Muscle of leg (tissue), 11 donors: Measurements from ENCODE around the gene PLEKHG2. TPM values are rescaled to one million over a fixed set of nuclear protein-coding genes. Genes with fewer than 3 reads are reported as not detected.

Experiments
- DNase-seq: peaks from one replicate; pipeline ENCODE4 v3.0.0; 2013
- H3K27ac ChIP-seq: one replicate; pipeline ENCODE4 v1.5.1; 2013; ENCODE audit warnings: mild to moderate bottlenecking, low read length, control low read depth
- H3K27me3 ChIP-seq: one replicate; pipeline ENCODE4 v1.6.1; 2013; ENCODE audit warnings: low read length; ENCODE audit not compliant: control insufficient read depth, insufficient read depth
- H3K36me3 ChIP-seq: one replicate; pipeline ENCODE4 v1.6.1; 2013; ENCODE audit warnings: low read length; ENCODE audit not compliant: control insufficient read depth, insufficient read depth
- H3K4me1 ChIP-seq: one replicate; pipeline ENCODE4 v1.6.1; 2013; ENCODE audit warnings: low read length; ENCODE audit not compliant: control insufficient read depth, insufficient read depth
- H3K4me3 ChIP-seq: one replicate; pipeline ENCODE4 v1.5.1; 2013; ENCODE audit warnings: low read length, control low read depth
- H3K9me3 ChIP-seq: replicated peaks from 2 replicates; pipeline ENCODE4 v1.6.1; 2013; ENCODE audit warnings: low read depth, low read length; ENCODE audit not compliant: control insufficient read depth
- WGBS: methylation state at CpG from one replicate; pipeline ENCODE4 v1.1.5; 2013; ENCODE audit warnings: missing lambda C conversion rate; ENCODE audit not compliant: insufficient coverage; 5-methylcytosine and 5-hydroxymethylcytosine counted together
- polyA plus RNA-seq, 8 donors: library from polyadenylated mRNA; unstranded; fragments of 120-200 nt; gene quantifications; one replicate each; pipeline versions ENCODE4 v1.2.1 to v1.2.3, GENCODE V29; 2013; ENCODE audit warnings: inconsistent platforms in 1 of 8, low replicate concordance in 1 of 8; ENCODE audit not compliant: insufficient read length in 8 of 8, insufficient read depth in 1 of 8
- total RNA-seq: library from RNA; stranded (reverse); fragments of 120-200 nt; gene quantifications from one replicate; pipeline ENCODE4 v1.2.4, GENCODE V29; 2013

PLEKHG2 gene
- total and polyA plus RNA-seq, 9 donors: 21.2 to 65.3 (median 50.0) TPM

GRCh38 chr19:39472746-39473442 lies 60.4 kb downstream of the PLEKHG2 start:
- Histone ChIP-seq H3K4me1 (no peaks in the 10 kb centered on the region), H3K4me3 (no peak overlapping the region), H3K27ac (no peak overlapping the region), H3K9me3 (no peaks in the 10 kb centered on the region), H3K36me3 (peaks cover 87% of the 10 kb centered on the region), H3K27me3 (no peaks in the 10 kb centered on the region)
- DNase-seq: no peak
- 87% methylated on average over 16 of the region's 32 CpGs for WGBS

GRCh38 chr19:39473443-39473960 lies 61.0 kb downstream of the PLEKHG2 start:
- no peak for DNase-seq
- 95% methylated on average over 3 of the region's 11 CpGs for WGBS
- Histone ChIP-seq H3K4me1 (no peaks in the 10 kb centered on the region), H3K36me3 (peaks cover 81% of the 10 kb centered on the region), H3K27me3 (no peaks in the 10 kb centered on the region), H3K4me3 (no peak overlapping the region), H3K9me3 (no peaks in the 10 kb centered on the region), H3K27ac (no peak overlapping the region)

GRCh38 chr19:39474139-39474620 lies 61.7 kb downstream of the PLEKHG2 start:
- Histone ChIP-seq H3K27me3 (no peaks in the 10 kb centered on the region), H3K9me3 (no peaks in the 10 kb centered on the region), H3K4me3 (no peak overlapping the region), H3K4me1 (no peaks in the 10 kb centered on the region), H3K27ac (no peak overlapping the region), H3K36me3 (peaks cover 74% of the 10 kb centered on the region)
- DNase-seq: peak; percentile 38
- WGBS: 76% methylated on average over 4 of the region's 9 CpGs

- no peak overlapping the region for H3K4me3 ChIP-seq
- peaks cover 8% of the 10 kb centered on the region for H3K4me1 ChIP-seq
- WGBS: 86% methylated on average over 2 of the region's 2 CpGs
- DNase-seq: no peak
- H3K36me3 ChIP-seq: peaks cover 59% of the 10 kb centered on the region
- no peaks in the 10 kb centered on the region for H3K27me3 ChIP-seq
- H3K27ac ChIP-seq: no peak overlapping the region
- H3K9me3 ChIP-seq: no peaks in the 10 kb centered on the region
These were observed 63.3 kb downstream of the PLEKHG2 start for GRCh38 chr19:39475748-39476147.

Other genes starting within 250 kb of the PLEKHG2 start
- gene NCCRP1, start 215.7 kb upstream of the PLEKHG2 start, total RNA-seq: 0.04 TPM
- under 1 TPM in 5 of 8 donors, not detected in 3; 0.12 to 0.35 (median 0.20) TPM for gene NCCRP1, start 215.7 kb upstream of the PLEKHG2 start, polyA plus RNA-seq
- gene SYCN, start 208.4 kb upstream of the PLEKHG2 start, total RNA-seq: not detected
- not detected for gene SYCN, start 208.4 kb upstream of the PLEKHG2 start, polyA plus RNA-seq
- gene IFNL3, start 167.7 kb upstream of the PLEKHG2 start, total RNA-seq: not detected
- not detected for gene IFNL3, start 167.7 kb upstream of the PLEKHG2 start, polyA plus RNA-seq
- 0.04 TPM for gene IFNL4, start 163.8 kb upstream of the PLEKHG2 start, total RNA-seq
- gene IFNL4, start 163.8 kb upstream of the PLEKHG2 start, polyA plus RNA-seq: under 1 TPM in 1 of 8 donors, not detected in 7; 0.16 TPM
- not detected for gene IFNL2, start 144.3 kb upstream of the PLEKHG2 start, total RNA-seq
- not detected for gene IFNL2, start 144.3 kb upstream of the PLEKHG2 start, polyA plus RNA-seq
- not detected for gene IFNL1, start 116.3 kb upstream of the PLEKHG2 start, total RNA-seq
- gene IFNL1, start 116.3 kb upstream of the PLEKHG2 start, polyA plus RNA-seq: not detected
- gene LRFN1, start 91.8 kb upstream of the PLEKHG2 start, total RNA-seq: 0.31 TPM
- 1 to 10 TPM in 4 of 8 donors, under 1 TPM in 4; 0.68 to 1.8 (median 1.0) TPM for gene LRFN1, start 91.8 kb upstream of the PLEKHG2 start, polyA plus RNA-seq
- 25.8 TPM for gene GMFG, start 76.6 kb upstream of the PLEKHG2 start, total RNA-seq
- gene GMFG, start 76.6 kb upstream of the PLEKHG2 start, polyA plus RNA-seq: 10 to 100 TPM; 16.1 to 25.3 (median 18.9) TPM
- 36.6 TPM for gene SAMD4B, start 70.2 kb upstream of the PLEKHG2 start, total RNA-seq
- 10 to 100 TPM; 66.9 to 99.6 (median 84.6) TPM for gene SAMD4B, start 70.2 kb upstream of the PLEKHG2 start, polyA plus RNA-seq
- 21.0 TPM for gene PAF1, start 21.6 kb upstream of the PLEKHG2 start, total RNA-seq
- gene PAF1, start 21.6 kb upstream of the PLEKHG2 start, polyA plus RNA-seq: 10 to 100 TPM; 38.7 to 48.0 (median 41.6) TPM
- 17.3 TPM for gene MED29, start 21.3 kb upstream of the PLEKHG2 start, total RNA-seq
- gene MED29, start 21.3 kb upstream of the PLEKHG2 start, polyA plus RNA-seq: 10 to 100 TPM; 20.8 to 30.5 (median 26.6) TPM
- gene ZFP36, start 5.8 kb upstream of the PLEKHG2 start, total RNA-seq: 14.2 TPM
- 100 to 1,000 TPM in 3 of 8 donors, 10 to 100 TPM in 5; 26.6 to 143 (median 73.4) TPM for gene ZFP36, start 5.8 kb upstream of the PLEKHG2 start, polyA plus RNA-seq
- gene RPS16, start 23.3 kb downstream of the PLEKHG2 start, total RNA-seq: 261 TPM
- 1,000 to 10,000 TPM; 1,818 to 2,619 (median 2,073) TPM for gene RPS16, start 23.3 kb downstream of the PLEKHG2 start, polyA plus RNA-seq
- 50.0 TPM for gene SUPT5H, start 32.9 kb downstream of the PLEKHG2 start, total RNA-seq
- 100 to 1,000 TPM in 3 of 8 donors, 10 to 100 TPM in 5; 80.4 to 108 (median 99.7) TPM for gene SUPT5H, start 32.9 kb downstream of the PLEKHG2 start, polyA plus RNA-seq
- 38.8 TPM for gene TIMM50, start 68.2 kb downstream of the PLEKHG2 start, total RNA-seq
- 10 to 100 TPM; 44.2 to 55.3 (median 49.8) TPM for gene TIMM50, start 68.2 kb downstream of the PLEKHG2 start, polyA plus RNA-seq
- gene DLL3, start 86.3 kb downstream of the PLEKHG2 start, total RNA-seq: 0.09 TPM
- under 1 TPM in 7 of 8 donors, not detected in 1; 0.14 to 0.27 (median 0.23) TPM for gene DLL3, start 86.3 kb downstream of the PLEKHG2 start, polyA plus RNA-seq
- gene SELENOV, start 102.5 kb downstream of the PLEKHG2 start, total RNA-seq: 0.13 TPM
- under 1 TPM in 5 of 8 donors, not detected in 3; 0.08 to 0.48 (median 0.40) TPM for gene SELENOV, start 102.5 kb downstream of the PLEKHG2 start, polyA plus RNA-seq
- gene EID2B, start 120.2 kb downstream of the PLEKHG2 start, total RNA-seq: 3.2 TPM
- gene EID2B, start 120.2 kb downstream of the PLEKHG2 start, polyA plus RNA-seq: 1 to 10 TPM; 2.2 to 3.0 (median 2.5) TPM
- gene EID2, start 127.5 kb downstream of the PLEKHG2 start, total RNA-seq: 7.0 TPM
- gene EID2, start 127.5 kb downstream of the PLEKHG2 start, polyA plus RNA-seq: 10 to 100 TPM in 6 of 8 donors, 1 to 10 TPM in 2; 9.2 to 13.4 (median 10.5) TPM
- gene LGALS13, start 189.9 kb downstream of the PLEKHG2 start, total RNA-seq: 0.31 TPM
- not detected for gene LGALS13, start 189.9 kb downstream of the PLEKHG2 start, polyA plus RNA-seq
- not detected for gene LGALS16, start 243.2 kb downstream of the PLEKHG2 start, total RNA-seq
- not detected for gene LGALS16, start 243.2 kb downstream of the PLEKHG2 start, polyA plus RNA-seq